GM19467 (cell line): Measurements from ENCODE around the gene KNDC1.
"Not testable (repeated sequence)": the region's sequence is repeated elsewhere in the genome, so short reads cannot be mapped to it uniquely, and the experiment has no call there.

ENCODE experiments used
- ATAC-seq: cut with Tn5 transposase; IDR thresholded peaks from one replicate; pipeline ENCODE4 v1.9.1; 2021; ENCODE audit warnings: mild to moderate bottlenecking, moderate library complexity; ENCODE audit not compliant: unreplicated experiment

The KNDC1 gene

DNA sequence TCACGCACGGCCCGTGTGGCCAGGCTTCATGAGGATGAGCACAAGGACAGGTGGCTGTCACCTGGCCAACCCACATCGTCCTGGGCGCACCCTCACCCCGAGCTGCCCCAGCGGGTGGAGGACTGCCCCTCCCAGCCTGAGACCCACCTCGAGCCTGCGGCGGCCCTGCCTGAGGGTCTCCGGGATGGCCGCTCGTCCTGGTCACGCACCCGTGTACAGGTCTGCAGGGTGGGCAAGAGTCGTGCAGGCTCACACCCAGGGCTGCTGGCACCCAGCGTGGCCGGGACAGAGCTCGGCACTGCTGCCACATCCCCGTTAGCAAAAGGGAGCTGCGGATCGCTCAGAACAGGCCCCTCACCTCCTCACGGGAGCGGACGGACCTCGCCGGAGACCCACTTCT is 55.6 kb downstream of the KNDC1 start:
- no peak for ATAC-seq

GRCh38 chr10:133216776-133217175 is 56.8 kb downstream of the KNDC1 start:
- no peak for ATAC-seq

- no peak for ATAC-seq
These were observed 58.0 kb downstream of the KNDC1 start for GRCh38 chr10:133217800-133218589.

GRCh38 chr10:133218891-133219290 is 58.9 kb downstream of the KNDC1 start:
- no peak for ATAC-seq

DNA sequence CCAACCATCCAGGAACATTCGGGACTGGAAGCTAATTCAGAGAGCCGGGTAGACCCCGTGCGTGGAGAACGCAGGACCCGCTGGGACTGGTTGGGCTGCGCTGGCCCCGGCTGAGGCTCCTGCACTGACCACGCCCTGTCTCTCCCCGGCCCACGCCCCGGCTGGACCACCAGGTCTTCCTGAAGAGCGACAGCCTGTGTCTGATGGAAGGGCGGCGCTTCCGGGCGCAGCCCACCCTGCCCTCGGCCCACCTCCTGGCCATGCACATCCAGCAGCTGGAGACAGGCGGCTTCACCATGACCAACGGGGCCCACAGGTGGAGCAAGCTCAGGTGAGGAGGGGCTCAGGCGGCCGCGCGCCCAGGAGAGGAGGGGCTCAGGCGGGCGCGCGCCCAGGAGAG is 59.8 kb downstream of the KNDC1 start:
- ATAC-seq = no peak

DNA sequence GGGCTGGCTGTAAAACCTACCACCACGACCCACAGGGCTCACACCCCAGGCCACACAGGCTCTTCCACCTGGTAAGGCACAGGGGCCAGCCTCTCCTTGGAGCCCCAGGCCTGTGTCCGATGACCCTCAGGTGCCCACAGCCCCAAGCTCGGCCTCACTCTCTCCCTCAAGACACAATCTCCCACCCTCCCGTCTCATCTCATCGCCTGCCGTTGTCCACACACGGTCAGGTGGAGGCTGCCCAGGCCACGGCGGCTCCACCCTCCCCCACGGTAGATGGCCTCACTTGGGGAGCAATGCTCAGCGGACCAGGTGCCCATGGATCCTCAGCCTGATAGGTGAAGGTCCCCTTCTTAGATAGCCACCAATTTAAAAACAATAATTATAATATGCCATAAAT is 61.3 kb downstream of the KNDC1 start:
- no peak for ATAC-seq

GRCh38 chr10:133221756-133222155 is 61.7 kb downstream of the KNDC1 start:
- ATAC-seq = not testable (repeated sequence)

- no peak for ATAC-seq
These were observed 64.1 kb downstream of the KNDC1 start for GRCh38 chr10:133224076-133224475.

DNA sequence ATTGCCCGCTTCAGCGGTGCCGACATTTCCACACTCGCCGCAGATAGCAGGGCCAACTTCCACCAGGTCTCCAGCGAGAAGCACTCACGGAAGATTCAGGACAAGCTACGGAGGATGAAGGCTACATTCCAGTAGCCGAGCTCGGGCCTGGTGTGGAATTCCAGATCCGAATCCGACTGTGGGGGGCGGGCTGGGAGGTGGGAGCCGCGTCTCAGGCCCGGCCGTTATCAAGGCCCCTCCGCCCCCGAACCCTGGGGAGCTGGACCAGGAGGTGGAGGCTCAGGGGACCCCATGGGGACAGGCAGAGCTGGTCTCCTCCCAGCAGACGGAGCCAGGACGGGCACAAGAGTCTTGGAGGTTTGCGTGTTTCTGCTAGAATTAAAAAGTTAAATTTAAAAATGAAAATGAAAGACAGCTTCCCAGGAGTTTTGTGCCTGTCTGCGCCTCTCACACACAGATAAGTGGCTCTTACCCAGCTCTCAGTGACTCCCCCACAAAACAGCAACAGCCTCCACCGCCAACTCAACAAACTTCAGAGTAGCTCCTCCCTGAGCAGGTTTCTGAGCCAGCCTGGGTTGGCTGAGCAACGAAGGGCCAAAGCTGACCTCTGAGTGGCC is 64.8 kb downstream of the KNDC1 start:
- ATAC-seq = no peak

GRCh38 chr10:133225707-133226191 is 65.7 kb downstream of the KNDC1 start:
- ATAC-seq = no peak

DNA sequence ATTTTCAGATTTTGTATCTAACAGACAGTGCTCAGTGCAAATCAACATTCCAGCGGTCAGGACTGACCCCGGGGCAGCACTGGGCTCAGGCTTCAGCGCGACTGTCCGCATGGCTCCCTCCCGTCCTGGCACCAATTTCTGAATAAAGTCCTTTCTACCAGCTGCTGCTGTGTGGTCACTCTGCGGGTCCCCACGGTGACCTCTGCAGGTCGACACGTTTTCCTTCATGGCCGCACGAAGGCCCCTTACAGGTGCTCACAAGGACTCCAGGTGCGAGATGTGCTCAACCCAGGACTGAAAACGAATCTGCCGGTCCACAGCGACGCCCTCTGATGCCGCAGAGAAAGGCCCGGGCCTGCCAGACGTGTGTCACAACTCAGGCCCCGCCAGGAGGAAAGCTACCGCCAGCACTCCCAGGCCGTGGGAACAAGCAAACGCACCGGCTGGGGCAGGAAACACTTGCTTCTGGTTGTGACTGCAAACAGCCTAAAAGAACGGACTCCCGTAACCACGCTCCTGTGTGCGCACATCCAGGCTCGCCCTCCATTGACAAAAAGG is 66.3 kb downstream of the KNDC1 start:
- ATAC-seq = no peak

- ATAC-seq = no peak
These were observed 67.2 kb downstream of the KNDC1 start for GRCh38 chr10:133227256-133227655.

DNA sequence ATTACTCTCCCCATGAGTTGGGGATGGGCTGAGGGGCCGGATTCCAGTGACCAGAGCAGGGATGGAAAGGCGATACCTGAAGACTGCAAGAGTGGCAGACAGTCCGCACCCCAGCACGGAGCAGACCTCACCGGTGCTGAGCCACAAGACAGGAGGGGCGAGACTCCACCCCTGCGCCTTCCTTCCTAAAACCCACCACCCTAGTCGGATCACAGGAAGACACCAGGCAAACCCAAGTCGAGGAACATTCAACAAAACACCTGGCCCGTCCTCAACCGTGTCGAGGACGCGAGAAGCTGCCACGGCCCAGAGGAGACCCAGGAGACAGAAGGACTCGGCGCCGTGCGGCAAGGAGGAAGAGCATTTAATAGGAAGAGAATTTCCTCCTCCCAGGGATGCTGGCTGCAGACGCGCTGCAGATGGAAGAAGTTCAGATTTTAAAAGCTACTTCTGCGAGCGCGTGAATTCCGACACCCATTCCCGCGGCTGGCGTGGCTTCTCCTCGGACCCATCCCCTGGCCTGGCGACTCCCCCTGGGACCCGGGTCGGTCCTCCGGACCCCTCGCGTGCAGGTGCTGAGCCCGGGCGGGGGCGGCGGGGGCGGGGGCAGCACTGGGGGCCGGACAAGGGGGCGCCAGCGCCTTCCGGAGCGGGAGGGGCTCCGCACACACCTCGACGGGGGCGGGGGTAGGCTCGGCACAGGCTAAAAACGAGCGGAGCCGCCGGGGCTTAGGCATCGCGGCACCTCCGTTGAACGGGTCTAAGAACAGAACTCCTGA is 69.4 kb downstream of the KNDC1 start:
- no peak for ATAC-seq

DNA sequence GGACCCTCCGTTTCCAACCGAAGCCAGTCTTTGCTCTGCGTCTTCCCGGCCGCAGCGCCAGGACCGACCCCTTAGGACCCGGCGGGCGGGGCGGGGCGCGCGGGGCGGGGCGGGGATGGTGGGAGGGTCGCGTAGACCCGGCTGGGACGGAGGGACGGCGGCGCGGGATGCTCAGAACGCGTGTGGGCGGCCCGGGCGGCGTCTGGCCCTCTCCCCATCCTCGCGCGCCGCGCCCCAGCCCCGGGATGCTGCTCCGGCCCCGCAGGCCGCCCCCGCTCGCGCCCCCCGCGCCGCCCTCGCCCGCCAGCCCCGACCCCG is 70.0 kb downstream of the KNDC1 start, which contains the start of gene UTF1:
Gene UTF1, plus strand, starts transcription at position 174 of the 318 bp plus-strand sequence. Its CDS starts 72 bp downstream, at position 246.
- ATAC-seq = no peak

- ATAC-seq = no peak
These were observed 70.6 kb downstream of the KNDC1 start for GRCh38 chr10:133230387-133231195.

- no peak for ATAC-seq
These were observed 71.4 kb downstream of the KNDC1 start for GRCh38 chr10:133231244-133231945.

- ATAC-seq = no peak
These were observed 72.0 kb downstream of the KNDC1 start for GRCh38 chr10:133231946-133232574.

- ATAC-seq = not testable (repeated sequence)
These were observed 74.8 kb downstream of the KNDC1 start for GRCh38 chr10:133234796-133235195.

DNA sequence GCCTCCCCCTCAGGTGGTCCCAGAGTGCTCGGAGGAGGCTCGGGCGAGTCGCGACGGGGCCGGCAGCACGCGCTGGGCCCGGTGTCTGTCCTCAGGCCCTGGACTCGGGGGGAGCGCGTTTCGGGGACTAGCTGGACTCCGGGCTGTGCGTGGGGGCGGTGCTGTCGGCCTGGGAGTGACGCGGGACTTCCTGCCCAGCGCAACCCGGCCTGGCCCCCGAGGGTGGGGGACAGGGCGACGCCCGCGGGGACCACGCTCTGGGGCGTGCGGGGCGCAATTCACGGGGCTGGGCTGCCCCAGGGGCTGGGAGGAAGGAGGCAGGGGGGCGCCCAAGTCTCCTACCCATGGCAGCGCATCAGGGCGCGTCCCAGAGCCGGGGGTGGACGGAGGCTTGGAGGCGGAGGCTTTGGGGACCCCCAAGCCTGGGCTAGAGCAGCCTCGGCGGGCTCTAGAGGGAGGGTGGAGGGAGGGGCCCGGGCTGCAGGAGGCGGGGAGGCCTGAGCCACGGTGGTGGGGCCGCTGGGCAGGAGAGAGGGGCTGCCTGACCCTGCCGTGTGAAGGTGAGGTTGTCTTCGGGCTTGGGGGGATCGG is 75.3 kb downstream of the KNDC1 start:
- no peak for ATAC-seq
